ENCODE results near the gene PLEKHG3. TPM values are rescaled to one million over a fixed set of nuclear protein-coding genes. Genes with fewer than 3 reads are reported as not detected.

The PLEKHG3 gene
- total RNA-seq, 2 experiments from 2014 or later: not detected

GRCh38 chr14:64723691-64724577 is 19.7 kb downstream of the PLEKHG3 start:
- no peaks in the 10 kb centered on the region for H3K9me2 ChIP-seq (ENCODE audit: insufficient read depth, low read length)
- intact Hi-C loops (cut with micrococcal nuclease; ENCODE audit: unreplicated experiment): no loop called here
- no peak overlapping the region for H2AFZ ChIP-seq (ENCODE audit: low read length)
- no TSS peak for BruUV-seq (replicated peaks)
- H3K36me3 ChIP-seq (ENCODE audit: insufficient read depth, low read length): no peaks in the 10 kb centered on the region
- H3K4me1 ChIP-seq (ENCODE audit: insufficient read depth, low read length, poor library complexity, severe bottlenecking): no peaks in the 10 kb centered on the region
- no peak overlapping the region for H3K4me2 ChIP-seq (ENCODE audit: low read length)
- no peak overlapping the region for H3K4me3 ChIP-seq (ENCODE audit: low read depth, low read length, poor library complexity, severe bottlenecking)
- no peaks in the 10 kb centered on the region for H3K79me2 ChIP-seq (ENCODE audit: insufficient read depth, low read depth, low read length)
- ChIA-PET CTCF (ENCODE audit: unreplicated experiment) (no interaction called here), POLR2A (no interaction called here)
- no peak overlapping the region for H3K27ac ChIP-seq (ENCODE audit: low read depth, low read length, poor library complexity, severe bottlenecking)
- TF ChIP-seq EZH2phosphoT487 (IDR thresholded peaks at IDR 0.05; ENCODE audit: borderline replicate concordance, low read depth, low read length): no peak
- TF ChIP-seq, protein P1, sequence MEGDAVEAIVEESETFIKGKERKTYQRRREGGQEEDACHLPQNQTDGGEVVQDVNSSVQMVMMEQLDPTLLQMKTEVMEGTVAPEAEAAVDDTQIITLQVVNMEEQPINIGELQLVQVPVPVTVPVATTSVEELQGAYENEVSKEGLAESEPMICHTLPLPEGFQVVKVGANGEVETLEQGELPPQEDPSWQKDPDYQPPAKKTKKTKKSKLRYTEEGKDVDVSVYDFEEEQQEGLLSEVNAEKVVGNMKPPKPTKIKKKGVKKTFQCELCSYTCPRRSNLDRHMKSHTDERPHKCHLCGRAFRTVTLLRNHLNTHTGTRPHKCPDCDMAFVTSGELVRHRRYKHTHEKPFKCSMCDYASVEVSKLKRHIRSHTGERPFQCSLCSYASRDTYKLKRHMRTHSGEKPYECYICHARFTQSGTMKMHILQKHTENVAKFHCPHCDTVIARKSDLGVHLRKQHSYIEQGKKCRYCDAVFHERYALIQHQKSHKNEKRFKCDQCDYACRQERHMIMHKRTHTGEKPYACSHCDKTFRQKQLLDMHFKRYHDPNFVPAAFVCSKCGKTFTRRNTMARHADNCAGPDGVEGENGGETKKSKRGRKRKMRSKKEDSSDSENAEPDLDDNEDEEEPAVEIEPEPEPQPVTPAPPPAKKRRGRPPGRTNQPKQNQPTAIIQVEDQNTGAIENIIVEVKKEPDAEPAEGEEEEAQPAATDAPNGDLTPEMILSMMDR (conservative IDR thresholded peaks at IDR 0.05; ENCODE audit: low read length): no peak
- no peaks in the 10 kb centered on the region for H3K9me3 ChIP-seq (ENCODE audit: low read length)
- no peak for DNase-seq (ENCODE audit: low spot score)
- no peaks in the 10 kb centered on the region for H4K20me1 ChIP-seq (ENCODE audit: insufficient read depth, low read length)

GRCh38 chr14:64724578-64724930 is 20.3 kb downstream of the PLEKHG3 start:
- intact Hi-C loops (cut with micrococcal nuclease; ENCODE audit: unreplicated experiment): no loop called here
- Histone ChIP-seq H3K4me1 (ENCODE audit: insufficient read depth, low read length, poor library complexity, severe bottlenecking) (no peaks in the 10 kb centered on the region), H3K4me3 (ENCODE audit: low read depth, low read length, poor library complexity, severe bottlenecking) (no peak overlapping the region), H3K4me2 (ENCODE audit: low read length) (no peak overlapping the region), H2AFZ (ENCODE audit: low read length) (no peak overlapping the region), H3K9me3 (ENCODE audit: low read length) (no peaks in the 10 kb centered on the region), H3K79me2 (ENCODE audit: insufficient read depth, low read depth, low read length) (no peaks in the 10 kb centered on the region), H3K36me3 (ENCODE audit: insufficient read depth, low read length) (no peaks in the 10 kb centered on the region), H3K27ac (ENCODE audit: low read depth, low read length, poor library complexity, severe bottlenecking) (no peak overlapping the region), H3K9me2 (ENCODE audit: insufficient read depth, low read length) (no peaks in the 10 kb centered on the region), H4K20me1 (ENCODE audit: insufficient read depth, low read length) (no peaks in the 10 kb centered on the region)
- TF ChIP-seq, protein P1 (conservative IDR thresholded peaks at IDR 0.05; ENCODE audit: low read length): no peak
- TF ChIP-seq EZH2phosphoT487 (IDR thresholded peaks at IDR 0.05; ENCODE audit: borderline replicate concordance, low read depth, low read length): no peak
- DNase-seq (ENCODE audit: low spot score): no peak
- POLR2A ChIA-PET: no interaction called here
- no TSS peak for BruUV-seq (replicated peaks)
- CTCF ChIA-PET (ENCODE audit: unreplicated experiment): no interaction called here

DNA sequence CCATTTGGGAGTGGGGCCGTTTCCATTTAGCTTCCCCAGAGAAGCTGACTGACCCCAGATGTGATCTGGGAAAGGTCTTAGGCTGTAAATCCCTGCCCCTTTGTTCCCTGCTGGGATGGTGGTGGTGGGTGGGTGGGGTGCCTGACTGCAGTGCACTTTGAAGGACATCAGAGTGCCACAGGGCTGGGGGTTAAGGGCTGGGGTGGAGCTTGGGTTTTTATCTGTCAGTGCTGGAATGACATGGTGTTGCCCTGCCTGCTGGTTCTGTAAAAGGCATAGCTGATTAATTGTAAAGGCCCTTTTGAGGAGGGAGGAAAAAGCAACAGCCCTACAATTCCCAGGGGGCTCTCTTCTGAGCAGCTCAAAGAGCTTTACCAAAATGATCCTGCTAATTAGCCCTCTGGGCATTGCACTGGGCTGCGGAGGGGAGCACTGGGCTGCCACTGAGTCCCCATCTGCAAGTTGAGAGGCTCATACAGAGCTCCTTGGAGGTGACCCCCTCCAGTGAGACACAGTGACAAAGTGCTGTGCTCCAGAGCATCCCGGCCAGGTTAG is 21.1 kb downstream of the PLEKHG3 start:
- TF ChIP-seq EZH2phosphoT487 (IDR thresholded peaks at IDR 0.05; ENCODE audit: borderline replicate concordance, low read depth, low read length): no peak
- TF ChIP-seq, protein P1 (conservative IDR thresholded peaks at IDR 0.05; ENCODE audit: low read length): no peak
- Histone ChIP-seq H3K9me2 (ENCODE audit: insufficient read depth, low read length) (no peaks in the 10 kb centered on the region), H3K36me3 (ENCODE audit: insufficient read depth, low read length) (no peaks in the 10 kb centered on the region), H3K79me2 (ENCODE audit: insufficient read depth, low read depth, low read length) (no peaks in the 10 kb centered on the region), H3K27ac (ENCODE audit: low read depth, low read length, poor library complexity, severe bottlenecking) (no peak overlapping the region), H3K9me3 (ENCODE audit: low read length) (no peaks in the 10 kb centered on the region), H2AFZ (ENCODE audit: low read length) (no peak overlapping the region), H3K4me1 (ENCODE audit: insufficient read depth, low read length, poor library complexity, severe bottlenecking) (no peaks in the 10 kb centered on the region), H4K20me1 (ENCODE audit: insufficient read depth, low read length) (no peaks in the 10 kb centered on the region), H3K4me3 (ENCODE audit: low read depth, low read length, poor library complexity, severe bottlenecking) (no peak overlapping the region), H3K4me2 (ENCODE audit: low read length) (no peak overlapping the region)
- DNase-seq (ENCODE audit: low spot score): no peak
- ChIA-PET POLR2A (no interaction called here), CTCF (ENCODE audit: unreplicated experiment) (no interaction called here)
- no TSS peak for BruUV-seq (replicated peaks)
- intact Hi-C loops (cut with micrococcal nuclease; ENCODE audit: unreplicated experiment): no loop called here

All from OCI-LY7 (cell line).